Measurements from ENCODE around the gene ARL8A.
A peak's percentile ranks its signal among the peaks of the same experiment; 100 is the strongest.

The ARL8A gene

GRCh38 chr1:202162047-202162417 lies 17.5 kb upstream of the ARL8A start:
- peak; percentile 76 for DNase-seq (ENCODE audit: low spot score)
- in situ Hi-C loops (cut with MboI; ENCODE audit: low sequenced_read_pairs, unreplicated experiment) = no loop called here
- TF ChIP-seq, protein P1, sequence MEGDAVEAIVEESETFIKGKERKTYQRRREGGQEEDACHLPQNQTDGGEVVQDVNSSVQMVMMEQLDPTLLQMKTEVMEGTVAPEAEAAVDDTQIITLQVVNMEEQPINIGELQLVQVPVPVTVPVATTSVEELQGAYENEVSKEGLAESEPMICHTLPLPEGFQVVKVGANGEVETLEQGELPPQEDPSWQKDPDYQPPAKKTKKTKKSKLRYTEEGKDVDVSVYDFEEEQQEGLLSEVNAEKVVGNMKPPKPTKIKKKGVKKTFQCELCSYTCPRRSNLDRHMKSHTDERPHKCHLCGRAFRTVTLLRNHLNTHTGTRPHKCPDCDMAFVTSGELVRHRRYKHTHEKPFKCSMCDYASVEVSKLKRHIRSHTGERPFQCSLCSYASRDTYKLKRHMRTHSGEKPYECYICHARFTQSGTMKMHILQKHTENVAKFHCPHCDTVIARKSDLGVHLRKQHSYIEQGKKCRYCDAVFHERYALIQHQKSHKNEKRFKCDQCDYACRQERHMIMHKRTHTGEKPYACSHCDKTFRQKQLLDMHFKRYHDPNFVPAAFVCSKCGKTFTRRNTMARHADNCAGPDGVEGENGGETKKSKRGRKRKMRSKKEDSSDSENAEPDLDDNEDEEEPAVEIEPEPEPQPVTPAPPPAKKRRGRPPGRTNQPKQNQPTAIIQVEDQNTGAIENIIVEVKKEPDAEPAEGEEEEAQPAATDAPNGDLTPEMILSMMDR (IDR thresholded peaks at IDR 0.05; ENCODE audit: borderline replicate concordance, control extremely low read depth, extremely low read depth, insufficient read depth, missing control alignments) = no peak

GRCh38 chr1:202161151-202162046 lies 16.9 kb upstream of the ARL8A start:
- in situ Hi-C loops (cut with MboI; ENCODE audit: low sequenced_read_pairs, unreplicated experiment) = no loop called here
- TF ChIP-seq, protein P1 (IDR thresholded peaks at IDR 0.05; ENCODE audit: borderline replicate concordance, control extremely low read depth, extremely low read depth, insufficient read depth, missing control alignments) = no peak
- peak; percentile 67 for DNase-seq (ENCODE audit: low spot score)

GRCh38 chr1:202160377-202160940 lies 15.9 kb upstream of the ARL8A start, which contains the start of gene PTPN7:
PTPN7 (minus strand) TSS chr1:202160602; CDS start chr1:202159402, 1,200 bp downstream.
- DNase-seq (ENCODE audit: low spot score) = peak; percentile 83
- in situ Hi-C loops (cut with MboI; ENCODE audit: low sequenced_read_pairs, unreplicated experiment) = no loop called here
- TF ChIP-seq, protein P1 (IDR thresholded peaks at IDR 0.05; ENCODE audit: borderline replicate concordance, control extremely low read depth, extremely low read depth, insufficient read depth, missing control alignments) = peak; percentile 74

DNA sequence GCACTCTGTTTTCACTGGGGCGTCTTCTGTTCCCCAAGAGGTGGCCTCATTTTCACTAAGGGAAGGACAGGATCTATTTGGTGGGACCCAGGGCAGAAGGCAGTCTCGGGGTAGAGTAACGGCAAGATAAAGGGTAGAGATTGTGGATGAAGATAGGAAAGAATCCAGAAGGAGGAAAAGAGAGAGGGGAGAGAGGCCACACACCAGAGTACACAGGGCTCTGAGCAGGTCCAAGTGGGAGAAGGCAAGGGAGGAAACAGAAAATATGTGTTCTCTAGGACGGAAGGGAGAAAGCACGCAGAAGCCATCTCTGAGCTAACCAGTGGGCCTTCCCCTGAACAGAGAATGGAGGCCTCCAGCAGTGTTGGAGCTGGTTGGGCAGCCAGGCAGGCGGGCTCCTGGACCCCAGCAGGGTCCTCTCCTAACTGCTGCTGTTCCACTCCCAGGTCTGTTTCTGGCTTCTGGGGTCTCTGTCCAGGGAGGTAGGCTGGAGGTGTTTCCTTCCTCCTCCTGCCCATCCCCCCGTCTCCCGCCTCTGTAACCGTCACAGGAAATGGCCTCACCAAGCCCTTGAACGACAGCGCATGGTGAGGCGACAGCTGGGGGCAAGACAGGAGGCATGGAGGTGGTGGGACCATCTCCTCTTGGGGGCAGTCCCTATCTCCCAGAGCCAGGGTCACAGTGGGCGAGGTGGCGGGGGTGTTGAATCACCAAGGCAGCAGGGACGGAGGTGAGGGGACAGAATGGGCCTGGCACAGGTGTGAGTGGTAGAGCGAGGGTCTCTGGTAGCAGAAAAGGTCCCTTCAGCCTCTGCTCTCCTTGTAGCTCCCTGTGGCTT lies 15.2 kb upstream of the ARL8A start:
- TF ChIP-seq, protein P1 (IDR thresholded peaks at IDR 0.05; ENCODE audit: borderline replicate concordance, control extremely low read depth, extremely low read depth, insufficient read depth, missing control alignments) = no peak
- in situ Hi-C loops (cut with MboI; ENCODE audit: low sequenced_read_pairs, unreplicated experiment) = no loop called here
- peak; percentile 79 for DNase-seq (ENCODE audit: low spot score)

- peak; percentile 68 for DNase-seq (ENCODE audit: low spot score)
- TF ChIP-seq, protein P1 (IDR thresholded peaks at IDR 0.05; ENCODE audit: borderline replicate concordance, control extremely low read depth, extremely low read depth, insufficient read depth, missing control alignments) = peak; percentile 57
- in situ Hi-C loops (cut with MboI; ENCODE audit: low sequenced_read_pairs, unreplicated experiment) = no loop called here
Measured at GRCh38 chr1:202158810-202159533, 14.4 kb upstream of the ARL8A start.

DNA sequence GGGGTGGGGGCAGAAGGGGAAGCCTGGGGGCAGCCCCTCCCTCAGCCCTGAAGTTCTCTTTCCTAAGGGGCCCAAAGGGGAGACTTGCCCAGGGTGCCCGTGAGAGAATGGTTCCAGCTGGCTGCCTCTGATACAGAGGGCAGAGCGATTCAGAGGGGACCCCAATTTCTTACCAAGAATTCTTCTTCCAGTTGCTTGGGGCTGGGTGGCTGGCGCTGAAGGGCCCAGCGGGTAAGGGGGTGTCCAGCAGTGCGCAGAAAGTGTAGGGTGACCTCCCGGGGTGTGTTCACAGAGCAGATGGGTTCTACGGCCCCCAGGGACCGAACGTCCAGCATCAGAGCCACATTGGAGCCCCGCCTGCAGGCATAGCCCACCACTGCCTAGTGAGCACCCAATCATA lies 13.4 kb upstream of the ARL8A start:
- TF ChIP-seq, protein P1 (IDR thresholded peaks at IDR 0.05; ENCODE audit: borderline replicate concordance, control extremely low read depth, extremely low read depth, insufficient read depth, missing control alignments) = no peak
- no peak for DNase-seq (ENCODE audit: low spot score)
- in situ Hi-C loops (cut with MboI; ENCODE audit: low sequenced_read_pairs, unreplicated experiment) = no loop called here

Measured in GM13976 (cell line).